ENCODE measurements around the gene PSME3IP1. TPM values are rescaled to one million over a fixed set of nuclear protein-coding genes. Genes with fewer than 3 reads are reported as not detected.

PSME3IP1 gene
- total and polyA plus RNA-seq, 7 donors, result 37.1 to 61.9 (median 48.7) TPM

GRCh38 chr16:57127836-57128235 is 58.0 kb downstream of the PSME3IP1 start:
- TF ChIP-seq CTCF (IDR thresholded peaks at IDR 0.05), result no peak
- WGBS, 3 donors, result 94 to 99% (median 95%) methylated on average over 7 of the region's 7 CpGs
- Histone ChIP-seq H3K9me3 (no peaks in the 10 kb centered on the region), H3K4me1 (no peaks in the 10 kb centered on the region), H3K36me3 (ENCODE audit: insufficient read depth in 1 of 2, low read depth in 1 of 2) (peaks cover 0 to 9% of the 10 kb centered on the region in 2 donors), H3K27me3 (ENCODE audit: insufficient read depth in 3 of 3, low read length in 2 of 3) (no peaks in the 10 kb centered on the region), H3K27ac (no peak overlapping the region), H3K4me3 (no peak overlapping the region)
- ATAC-seq (no peak), DNase-seq (no peak)
- intact Hi-C loops (cut with DNase I), result no loop called here

GRCh38 chr16:57127037-57127763 is 58.6 kb downstream of the PSME3IP1 start:
- intact Hi-C loops (cut with DNase I), result no loop called here
- no peak for TF ChIP-seq CTCF (IDR thresholded peaks at IDR 0.05)

GRCh38 chr16:57126411-57126810 is 59.4 kb downstream of the PSME3IP1 start:
- Histone ChIP-seq H3K4me3 (no peak overlapping the region), H3K27me3 (ENCODE audit: insufficient read depth in 3 of 3, low read length in 2 of 3) (no peaks in the 10 kb centered on the region), H3K4me1 (no peaks in the 10 kb centered on the region), H3K9me3 (no peaks in the 10 kb centered on the region), H3K27ac (no peak overlapping the region), H3K36me3 (ENCODE audit: insufficient read depth in 1 of 2, low read depth in 1 of 2) (peaks cover 0 to 21% of the 10 kb centered on the region in 2 donors)
- DNase-seq (no peak), ATAC-seq (no peak)
- TF ChIP-seq CTCF (IDR thresholded peaks at IDR 0.05), result no peak
- 79 to 89% (median 88%) methylated on average over 4 of the region's 4 CpGs for WGBS, 3 donors
- intact Hi-C loops (cut with DNase I), result no loop called here

More at GRCh38 chr16:57127037-57127763, 58.6 kb downstream of the PSME3IP1 start:
- no peaks in the 10 kb centered on the region for H3K4me1 ChIP-seq
- H3K27ac ChIP-seq, result no peak overlapping the region
- WGBS, 3 donors, result 93 to 96% (median 94%) methylated on average over 5 of the region's 5 CpGs
- no peak overlapping the region for H3K4me3 ChIP-seq
- no peaks in the 10 kb centered on the region for H3K27me3 ChIP-seq (ENCODE audit: insufficient read depth in 3 of 3, low read length in 2 of 3)
- no peak for ATAC-seq
- DNase-seq, result no peak
- H3K36me3 ChIP-seq (ENCODE audit: insufficient read depth in 1 of 2, low read depth in 1 of 2), result peaks cover 0 to 13% of the 10 kb centered on the region in 2 donors
- H3K9me3 ChIP-seq, result no peaks in the 10 kb centered on the region

- Histone ChIP-seq H3K27me3 (ENCODE audit: insufficient read depth in 3 of 3, low read length in 2 of 3) (no peaks in the 10 kb centered on the region), H3K4me3 (no peak overlapping the region), H3K4me1 (no peaks in the 10 kb centered on the region), H3K36me3 (ENCODE audit: insufficient read depth in 1 of 2, low read depth in 1 of 2) (peaks cover 0 to 25% of the 10 kb centered on the region in 2 donors), H3K9me3 (no peaks in the 10 kb centered on the region), H3K27ac (no peak overlapping the region)
- no peak for DNase-seq
- no peak for ATAC-seq
- WGBS, 3 donors, result 98% methylated on average over 4 of the region's 4 CpGs
- no peak for TF ChIP-seq CTCF (IDR thresholded peaks at IDR 0.05)
- intact Hi-C loops (cut with DNase I), result no loop called here
Observed at GRCh38 chr16:57125969-57126368, 59.9 kb downstream of the PSME3IP1 start.

- WGBS, 3 donors, result 96 to 97% (median 96%) methylated on average over 4 of the region's 4 CpGs
- Histone ChIP-seq H3K27ac (no peak overlapping the region), H3K27me3 (ENCODE audit: insufficient read depth in 3 of 3, low read length in 2 of 3) (no peaks in the 10 kb centered on the region), H3K9me3 (no peaks in the 10 kb centered on the region), H3K4me3 (no peak overlapping the region), H3K36me3 (ENCODE audit: insufficient read depth in 1 of 2, low read depth in 1 of 2) (peaks cover 0 to 30% of the 10 kb centered on the region in 2 donors), H3K4me1 (no peaks in the 10 kb centered on the region)
- intact Hi-C loops (cut with DNase I), result no loop called here
- TF ChIP-seq CTCF (IDR thresholded peaks at IDR 0.05), result no peak
- no peak for DNase-seq
- no peak for ATAC-seq
Observed at GRCh38 chr16:57125376-57125775, 60.5 kb downstream of the PSME3IP1 start.

Measured in psoas muscle (tissue), 8 donors.